Ishikawa (cell line): ENCODE results near the gene OR6C75.

Source experiments
- EP300 ChIP-seq: IDR thresholded peaks from 2 replicates; pipeline ENCODE4 v1.6.1; 2012; ENCODE audit warnings: borderline replicate concordance
- NFIC ChIP-seq: IDR thresholded peaks from 2 replicates; pipeline ENCODE4 v1.6.1; 2012
- REST ChIP-seq: IDR thresholded peaks from 2 replicates; pipeline ENCODE4 v1.6.1; 2012; ENCODE audit warnings: low read depth, mild to moderate bottlenecking
- TAF1 ChIP-seq: IDR thresholded peaks from 2 replicates; pipeline ENCODE4 v1.6.1; 2012; ENCODE audit warnings: low read depth, mild to moderate bottlenecking
- TEAD4 ChIP-seq: IDR thresholded peaks from 2 replicates; pipeline ENCODE4 v1.6.1; 2012
- YY1 ChIP-seq: IDR thresholded peaks from 2 replicates; pipeline ENCODE4 v1.6.1; 2012; ENCODE audit warnings: low read depth

GRCh38 chr12:55365086-55365485 lies 2.3 kb downstream of the OR6C75 start:
- TF ChIP-seq REST, result no peak
- TF ChIP-seq EP300, result no peak
- no peak for TF ChIP-seq TAF1
- TF ChIP-seq NFIC, result no peak
- TF ChIP-seq TEAD4, result no peak
- no peak for TF ChIP-seq YY1
